ENCODE results near the gene MACF1. TPM values are rescaled to one million over a fixed set of nuclear protein-coding genes. Genes with fewer than 3 reads are reported as not detected.

Gene MACF1
- total RNA-seq, 1 experiment from 2014 or later, result 104 TPM

DNA sequence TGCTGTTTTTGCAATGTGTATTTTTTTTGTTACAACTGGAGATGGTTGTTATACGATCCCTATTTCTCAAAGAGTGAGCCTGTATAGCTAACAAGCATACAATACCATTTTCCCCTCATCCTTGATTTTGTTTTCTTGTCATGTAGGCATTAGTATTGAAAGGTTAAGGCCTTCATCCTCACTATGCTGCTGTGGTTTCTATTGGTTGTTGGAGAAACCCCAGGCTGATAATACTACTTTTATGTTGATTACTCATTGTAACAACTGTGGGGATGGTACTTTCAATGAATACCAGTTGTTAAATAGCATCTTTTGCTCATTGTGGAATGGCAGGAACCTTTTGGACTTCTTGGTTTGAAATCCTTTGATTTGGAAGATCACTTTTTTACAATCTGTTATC is 39.0 kb upstream of the MACF1 start:
- no peak overlapping the region for H3K4me3 Mint-ChIP-seq (ENCODE audit: unreplicated experiment)
- no peak overlapping the region for H3K4me3 ChIP-seq (ENCODE audit: low read depth, low read length)
- peaks cover 12% of the 10 kb centered on the region for H3K4me1 ChIP-seq
- POLR2A ChIA-PET, result no interaction called here
- no peaks in the 10 kb centered on the region for H3K9me3 ChIP-seq
- H3K36me3 ChIP-seq (ENCODE audit: control insufficient read depth, insufficient read depth, low read length), result no peaks in the 10 kb centered on the region
- H3K27ac Mint-ChIP-seq (ENCODE audit: unreplicated experiment), result no peak overlapping the region
- TF ChIP-seq, protein P1, sequence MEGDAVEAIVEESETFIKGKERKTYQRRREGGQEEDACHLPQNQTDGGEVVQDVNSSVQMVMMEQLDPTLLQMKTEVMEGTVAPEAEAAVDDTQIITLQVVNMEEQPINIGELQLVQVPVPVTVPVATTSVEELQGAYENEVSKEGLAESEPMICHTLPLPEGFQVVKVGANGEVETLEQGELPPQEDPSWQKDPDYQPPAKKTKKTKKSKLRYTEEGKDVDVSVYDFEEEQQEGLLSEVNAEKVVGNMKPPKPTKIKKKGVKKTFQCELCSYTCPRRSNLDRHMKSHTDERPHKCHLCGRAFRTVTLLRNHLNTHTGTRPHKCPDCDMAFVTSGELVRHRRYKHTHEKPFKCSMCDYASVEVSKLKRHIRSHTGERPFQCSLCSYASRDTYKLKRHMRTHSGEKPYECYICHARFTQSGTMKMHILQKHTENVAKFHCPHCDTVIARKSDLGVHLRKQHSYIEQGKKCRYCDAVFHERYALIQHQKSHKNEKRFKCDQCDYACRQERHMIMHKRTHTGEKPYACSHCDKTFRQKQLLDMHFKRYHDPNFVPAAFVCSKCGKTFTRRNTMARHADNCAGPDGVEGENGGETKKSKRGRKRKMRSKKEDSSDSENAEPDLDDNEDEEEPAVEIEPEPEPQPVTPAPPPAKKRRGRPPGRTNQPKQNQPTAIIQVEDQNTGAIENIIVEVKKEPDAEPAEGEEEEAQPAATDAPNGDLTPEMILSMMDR (IDR thresholded peaks at IDR 0.05; ENCODE audit: insufficient read depth in 1 of 2, low read depth in 1 of 2, low read length in 1 of 2, severe bottlenecking in 1 of 2, unreplicated experiment in 1 of 2), result no peak
- intact Hi-C loops (cut with micrococcal nuclease; ENCODE audit: unreplicated experiment), result no loop called here
- H3K27me3 ChIP-seq (replicated peaks; ENCODE audit: control insufficient read depth, insufficient read depth, low read length), result no peaks in the 10 kb centered on the region
- no peaks in the 10 kb centered on the region for H3K9me3 Mint-ChIP-seq (ENCODE audit: unreplicated experiment)
- no TSS peak for BruUV-seq (replicated peaks)
- CTCF ChIA-PET, result no interaction called here
- no peak for DNase-seq
- peaks cover 6% of the 10 kb centered on the region for H3K36me3 Mint-ChIP-seq (ENCODE audit: insufficient read depth, unreplicated experiment)
- H3K27me3 Mint-ChIP-seq (ENCODE audit: insufficient read depth, unreplicated experiment), result no peaks in the 10 kb centered on the region
- H3K4me1 Mint-ChIP-seq (ENCODE audit: low read depth, unreplicated experiment), result peaks cover 15% of the 10 kb centered on the region

- H3K9me3 ChIP-seq, result no peaks in the 10 kb centered on the region
- H3K4me1 ChIP-seq, result peaks cover 24% of the 10 kb centered on the region
- intact Hi-C loops (cut with micrococcal nuclease; ENCODE audit: unreplicated experiment), result no loop called here
- no peaks in the 10 kb centered on the region for H3K27me3 ChIP-seq (replicated peaks; ENCODE audit: control insufficient read depth, insufficient read depth, low read length)
- Mint-ChIP-seq H3K4me3 (ENCODE audit: unreplicated experiment) (no peak overlapping the region), H3K27me3 (ENCODE audit: insufficient read depth, unreplicated experiment) (no peaks in the 10 kb centered on the region), H3K4me1 (ENCODE audit: low read depth, unreplicated experiment) (peaks cover 21% of the 10 kb centered on the region), H3K36me3 (ENCODE audit: insufficient read depth, unreplicated experiment) (peaks cover 6% of the 10 kb centered on the region), H3K27ac (ENCODE audit: unreplicated experiment) (peak overlapping the region; percentile 29), H3K9me3 (ENCODE audit: unreplicated experiment) (no peaks in the 10 kb centered on the region)
- no peaks in the 10 kb centered on the region for H3K36me3 ChIP-seq (ENCODE audit: control insufficient read depth, insufficient read depth, low read length)
- H3K4me3 ChIP-seq (ENCODE audit: low read depth, low read length), result no peak overlapping the region
- POLR2A ChIA-PET, result interaction anchor here (1.4 kb wide), 1 partner anchor 9 kb away, joined by 13 read pairs; no protein-coding TSS in a partner anchor
- peak; percentile 29 to 35 for DNase-seq
- no TSS peak for BruUV-seq (replicated peaks)
- CTCF ChIA-PET, result interaction anchor here (0.6 to 1.1 kb wide), 4 partner anchors 9 to 69 kb away, joined by 3 read pairs; no protein-coding TSS in a partner anchor
- TF ChIP-seq, protein P1 (IDR thresholded peaks at IDR 0.05; ENCODE audit: insufficient read depth in 1 of 2, low read depth in 1 of 2, low read length in 1 of 2, severe bottlenecking in 1 of 2, unreplicated experiment in 1 of 2), result no peak
Observed at GRCh38 chr1:39167632-39168209, 36.8 kb upstream of the MACF1 start.

- ChIA-PET CTCF (interaction anchor here (0.6 to 1.1 kb wide), 4 partner anchors 10 to 70 kb away, joined by 3 read pairs; no protein-coding TSS in a partner anchor), POLR2A (interaction anchor here (1.4 kb wide), 1 partner anchor 10 kb away, joined by 13 read pairs; no protein-coding TSS in a partner anchor)
- Histone ChIP-seq H3K4me3 (ENCODE audit: low read depth, low read length) (no peak overlapping the region), H3K36me3 (ENCODE audit: control insufficient read depth, insufficient read depth, low read length) (no peaks in the 10 kb centered on the region), H3K9me3 (no peaks in the 10 kb centered on the region), H3K4me1 (peaks cover 26% of the 10 kb centered on the region), H3K27me3 (replicated peaks; ENCODE audit: control insufficient read depth, insufficient read depth, low read length) (no peaks in the 10 kb centered on the region)
- Mint-ChIP-seq H3K27ac (ENCODE audit: unreplicated experiment) (peak overlapping the region; percentile 50), H3K4me3 (ENCODE audit: unreplicated experiment) (no peak overlapping the region), H3K36me3 (ENCODE audit: insufficient read depth, unreplicated experiment) (peaks cover 6% of the 10 kb centered on the region), H3K9me3 (ENCODE audit: unreplicated experiment) (no peaks in the 10 kb centered on the region), H3K4me1 (ENCODE audit: low read depth, unreplicated experiment) (peaks cover 21% of the 10 kb centered on the region), H3K27me3 (ENCODE audit: insufficient read depth, unreplicated experiment) (no peaks in the 10 kb centered on the region)
- intact Hi-C loops (cut with micrococcal nuclease; ENCODE audit: unreplicated experiment), result no loop called here
- no peak for DNase-seq
- no TSS peak for BruUV-seq (replicated peaks)
- TF ChIP-seq, protein P1 (IDR thresholded peaks at IDR 0.05; ENCODE audit: insufficient read depth in 1 of 2, low read depth in 1 of 2, low read length in 1 of 2, severe bottlenecking in 1 of 2, unreplicated experiment in 1 of 2), result no peak
Observed at GRCh38 chr1:39168301-39169080, 36.0 kb upstream of the MACF1 start.

Data from Caco-2 (cell line).